Sigmoid colon (tissue), 4 donors: ENCODE data around the gene WFDC2.

ENCODE experiments used
- CTCF ChIP-seq, 4 experiments: fragments of 450-650 bp in 3 of 4; fragments of 200-600 bp in 1 of 4; IDR thresholded peaks; one replicate each; pipeline ENCODE4 v1.5.1; 2016 to 2019; ENCODE audit warnings: antibody characterized with exemption in 4 of 4, mild to moderate bottlenecking in 3 of 4, moderate library complexity in 2 of 4
- EP300 ChIP-seq, 4 donors: sonication (generic); formaldehyde crosslinking; IDR thresholded peaks; one replicate each; pipeline ENCODE4 v1.6.1; 2017; ENCODE audit warnings: antibody characterized with exemption in 4 of 4
- POLR2A ChIP-seq, 2 donors: fragments of 450-650 bp; IDR thresholded peaks; one replicate each; pipeline ENCODE4 v1.6.1; 2016; ENCODE audit warnings: antibody characterized with exemption in 2 of 2, mild to moderate bottlenecking in 2 of 2, moderate library complexity in 2 of 2
- POLR2AphosphoS5 ChIP-seq, 4 donors: sonication (generic); formaldehyde crosslinking; IDR thresholded peaks; one replicate each; pipeline ENCODE4 v1.6.1; 2017; ENCODE audit warnings: antibody characterized with exemption in 4 of 4

GRCh38 chr20:45427236-45428149, 42.1 kb upstream of the WFDC2 start:
- TF ChIP-seq POLR2A (IDR thresholded peaks at IDR 0.05), result no peak
- no peak for TF ChIP-seq POLR2AphosphoS5 (IDR thresholded peaks at IDR 0.05)
- no peak for TF ChIP-seq EP300 (IDR thresholded peaks at IDR 0.05)
- TF ChIP-seq CTCF (IDR thresholded peaks at IDR 0.05), result no peak
